Glomerular endothelial cell (primary cell): Measurements from ENCODE around the gene SPNS1. TPM values are rescaled to one million over a fixed set of nuclear protein-coding genes. Genes with fewer than 3 reads are reported as not detected.

Source experiments
- DNase-seq: peaks from one replicate; pipeline ENCODE4 v3.0.0-alpha.2; 2011; ENCODE audit warnings: low read depth, low spot score; ENCODE audit errors: extremely low read depth
- total RNA-seq: library from RNA; depleted of rRNA; stranded (reverse); fragments of >200 nt; gene quantifications from 2 replicates; pipeline ENCODE4 v1.2.3, GENCODE V29; 2015

Gene SPNS1
- total RNA-seq, 1 donor from 2014 or later = 74.8 TPM

- DNase-seq = no peak
These were observed 50.6 kb downstream of the SPNS1 start for GRCh38 chr16:29025218-29025617.

GRCh38 chr16:29025735-29026134 lies 51.2 kb downstream of the SPNS1 start:
- DNase-seq = no peak

GRCh38 chr16:29028457-29029167 lies 54.0 kb downstream of the SPNS1 start:
- no peak for DNase-seq

DNA sequence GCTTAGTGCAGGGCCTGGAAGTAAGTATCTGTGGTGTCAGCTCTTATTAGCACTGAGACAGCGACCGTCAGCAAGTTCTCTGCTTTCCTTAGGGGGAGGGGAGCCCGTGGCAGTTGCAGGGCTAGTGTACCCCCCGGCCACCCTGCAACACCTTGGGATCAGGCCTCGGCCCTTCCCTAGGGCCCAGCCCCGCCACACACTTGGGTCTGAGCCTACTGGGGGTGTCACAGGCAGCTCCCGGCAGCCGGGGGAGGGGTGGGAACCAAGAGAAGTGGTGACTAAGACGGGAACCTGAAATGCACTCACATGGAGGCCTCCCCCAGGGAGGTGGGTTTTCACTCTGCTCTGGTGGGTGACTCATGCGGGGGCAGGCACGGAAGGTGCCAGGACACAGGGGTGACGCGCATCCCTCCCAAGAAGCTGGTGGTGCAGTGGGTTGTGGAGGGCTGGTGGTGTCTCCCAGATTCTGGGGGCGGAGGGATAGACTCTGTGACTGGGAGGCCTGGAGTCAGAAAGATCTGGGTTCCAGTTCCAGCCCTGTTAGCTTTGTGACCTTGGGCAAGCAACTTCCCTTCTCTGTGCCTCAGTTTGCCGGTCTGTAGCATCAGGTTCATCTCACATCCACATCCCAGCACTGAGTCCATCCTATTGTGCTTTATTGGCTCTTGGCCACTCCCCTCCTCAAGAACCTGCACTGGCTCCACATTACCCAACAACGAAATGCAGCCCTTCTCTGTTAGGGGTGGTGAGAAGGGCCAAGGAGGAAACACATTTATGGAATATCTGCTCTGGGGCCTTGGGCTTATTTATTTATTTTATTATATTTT lies 54.8 kb downstream of the SPNS1 start:
- DNase-seq = peak; percentile 12

DNA sequence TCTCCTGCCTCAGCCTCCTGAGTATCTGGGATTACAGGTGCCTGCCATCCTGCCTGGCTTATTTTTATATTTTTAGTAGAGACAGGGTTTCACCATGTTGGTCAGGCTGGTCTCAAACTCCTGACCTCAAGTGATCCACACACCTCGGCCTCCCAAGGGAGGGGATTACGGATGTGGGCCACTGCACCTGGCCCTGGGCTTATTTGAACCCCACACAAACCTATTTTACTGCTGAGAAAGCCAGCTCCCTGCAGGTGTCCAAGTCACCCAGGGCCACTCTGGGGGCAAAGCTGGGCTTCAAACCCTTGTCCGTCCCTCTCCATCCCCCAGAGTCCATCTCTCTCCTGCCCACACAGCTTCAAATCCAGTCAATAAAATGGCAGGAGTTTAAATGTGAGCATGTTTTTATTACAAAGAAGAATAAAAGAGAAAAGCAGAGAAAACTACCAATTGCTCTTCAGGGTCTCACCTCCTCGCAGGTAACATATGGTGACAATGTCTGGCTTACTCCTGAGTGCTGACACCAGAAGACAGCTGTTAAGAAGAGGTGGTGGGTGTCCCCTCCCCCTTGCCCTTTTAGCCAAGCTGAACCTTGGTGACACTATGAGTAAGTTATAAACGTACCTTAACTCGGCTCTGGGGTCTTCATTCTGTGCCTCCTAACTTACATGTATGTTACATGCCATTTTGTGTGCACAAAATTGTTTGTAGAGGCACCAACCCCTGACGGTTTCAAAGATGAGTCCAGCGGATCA lies 55.7 kb downstream of the SPNS1 start:
- no peak for DNase-seq

Other genes with a start within 250 kb of the SPNS1 start
- 0.92 and 2.0 TPM in 2 replicates for gene NPIPB9, start 223.0 kb upstream of the SPNS1 start, total RNA-seq
- 139 and 166 TPM in 2 replicates for gene ATXN2L, start 151.8 kb upstream of the SPNS1 start, total RNA-seq
- 144 TPM in 2 replicates for gene TUFM, start 128.4 kb upstream of the SPNS1 start, total RNA-seq
- 25.6 and 30.7 TPM in 2 replicates for gene SH2B1, start 110.9 kb upstream of the SPNS1 start, total RNA-seq
- 0.19 and 0.53 TPM in 2 replicates for gene ATP2A1, start 96.3 kb upstream of the SPNS1 start, total RNA-seq
- gene RABEP2, start 49.5 kb upstream of the SPNS1 start, total RNA-seq = 61.0 and 76.5 TPM in 2 replicates
- gene CD19, start 42.8 kb upstream of the SPNS1 start, total RNA-seq = not detected in 2 replicates
- 21.0 and 38.7 TPM in 2 replicates for gene NFATC2IP, start 23.8 kb upstream of the SPNS1 start, total RNA-seq
- gene LAT, start 10.3 kb downstream of the SPNS1 start, total RNA-seq = 2.3 and 3.0 TPM in 2 replicates